ENCODE measurements around the gene GABRE.

The GABRE gene

DNA sequence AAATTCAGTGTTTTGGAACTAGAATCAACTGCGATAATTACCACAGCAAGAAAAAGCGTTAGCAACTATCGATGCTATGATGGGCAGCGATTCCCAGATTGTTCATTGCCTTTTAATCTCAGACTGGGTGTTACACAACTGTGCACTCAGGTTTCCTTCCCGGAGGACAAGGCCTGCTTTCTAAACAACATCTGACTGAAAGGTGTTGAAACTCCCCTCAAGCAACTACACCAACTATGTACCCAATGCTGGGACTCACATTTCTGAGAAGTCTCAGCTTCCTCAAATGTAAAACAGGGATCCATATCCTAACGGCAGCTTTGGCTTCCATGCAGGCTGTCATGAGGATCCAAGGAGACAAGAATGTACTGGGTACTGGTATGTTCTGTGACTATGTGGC is 8.2 kb downstream of the GABRE start:
- Histone ChIP-seq H3K27me3 (ENCODE audit: control insufficient read depth, insufficient read depth, low read length) (no peaks in the 10 kb centered on the region), H3K4me1 (ENCODE audit: control insufficient read depth, low read depth, low read length) (no peaks in the 10 kb centered on the region), H3K9ac (ENCODE audit: low read length) (no peak overlapping the region), H3K36me3 (ENCODE audit: control insufficient read depth, low read depth, low read length) (no peaks in the 10 kb centered on the region), H3K9me3 (ENCODE audit: control insufficient read depth, low read depth, low read length) (peaks cover 21% of the 10 kb centered on the region), H3K27ac (ENCODE audit: low read length) (no peak overlapping the region), H3K4me3 (ENCODE audit: low read length) (no peak overlapping the region)

DNA sequence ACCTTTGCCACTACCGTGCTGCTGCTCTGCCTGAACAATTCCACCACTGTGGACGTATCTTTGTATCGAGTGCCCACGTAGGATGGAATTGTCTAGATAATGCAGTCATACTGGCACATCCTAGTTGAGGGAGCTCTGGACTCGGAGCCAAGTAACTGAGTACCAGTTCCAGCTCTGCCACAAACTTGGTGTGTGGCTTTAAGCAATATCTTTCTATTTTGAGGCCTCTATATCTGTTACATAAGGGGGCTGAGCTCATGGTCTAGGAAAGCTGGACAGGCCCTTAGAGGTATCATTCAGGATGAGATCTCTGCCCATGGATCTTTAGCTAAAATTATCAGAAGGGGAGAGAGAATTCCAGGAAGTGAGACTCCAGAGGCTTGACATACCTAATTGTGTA is 12.4 kb downstream of the GABRE start:
- Histone ChIP-seq H3K9me3 (ENCODE audit: control insufficient read depth, low read depth, low read length) (peaks cover 18% of the 10 kb centered on the region), H3K36me3 (ENCODE audit: control insufficient read depth, low read depth, low read length) (no peaks in the 10 kb centered on the region), H3K4me1 (ENCODE audit: control insufficient read depth, low read depth, low read length) (no peaks in the 10 kb centered on the region), H3K9ac (ENCODE audit: low read length) (no peak overlapping the region), H3K27ac (ENCODE audit: low read length) (no peak overlapping the region), H3K4me3 (ENCODE audit: low read length) (no peak overlapping the region), H3K27me3 (ENCODE audit: control insufficient read depth, insufficient read depth, low read length) (no peaks in the 10 kb centered on the region)

DNA sequence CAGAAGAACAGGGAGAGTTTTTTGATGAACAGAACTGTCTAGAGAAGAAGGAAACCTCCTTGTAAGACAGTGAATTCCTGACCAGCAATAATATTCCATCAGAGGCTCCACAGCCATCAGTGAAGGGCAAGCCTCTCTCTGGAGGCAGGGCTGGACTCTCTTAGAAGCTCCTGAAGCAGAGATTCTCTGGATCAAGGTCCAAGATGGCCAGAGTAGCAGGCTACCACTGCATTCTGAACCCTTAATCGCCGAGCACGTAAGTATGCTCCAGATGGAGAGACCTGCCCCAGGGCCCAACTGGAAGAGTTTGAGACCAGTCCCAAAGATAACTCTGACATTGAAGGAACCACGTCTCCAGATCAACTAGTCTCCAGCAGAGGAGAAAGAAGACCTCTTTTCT is 16.4 kb downstream of the GABRE start:
- no peak overlapping the region for H3K4me3 ChIP-seq (ENCODE audit: low read length)
- no peak overlapping the region for H3K9ac ChIP-seq (ENCODE audit: low read length)
- no peak overlapping the region for H3K27ac ChIP-seq (ENCODE audit: low read length)
- peaks cover 11% of the 10 kb centered on the region for H3K9me3 ChIP-seq (ENCODE audit: control insufficient read depth, low read depth, low read length)
- H3K27me3 ChIP-seq (ENCODE audit: control insufficient read depth, insufficient read depth, low read length) = no peaks in the 10 kb centered on the region
- H3K4me1 ChIP-seq (ENCODE audit: control insufficient read depth, low read depth, low read length) = no peaks in the 10 kb centered on the region
- H3K36me3 ChIP-seq (ENCODE audit: control insufficient read depth, low read depth, low read length) = no peaks in the 10 kb centered on the region

DNA sequence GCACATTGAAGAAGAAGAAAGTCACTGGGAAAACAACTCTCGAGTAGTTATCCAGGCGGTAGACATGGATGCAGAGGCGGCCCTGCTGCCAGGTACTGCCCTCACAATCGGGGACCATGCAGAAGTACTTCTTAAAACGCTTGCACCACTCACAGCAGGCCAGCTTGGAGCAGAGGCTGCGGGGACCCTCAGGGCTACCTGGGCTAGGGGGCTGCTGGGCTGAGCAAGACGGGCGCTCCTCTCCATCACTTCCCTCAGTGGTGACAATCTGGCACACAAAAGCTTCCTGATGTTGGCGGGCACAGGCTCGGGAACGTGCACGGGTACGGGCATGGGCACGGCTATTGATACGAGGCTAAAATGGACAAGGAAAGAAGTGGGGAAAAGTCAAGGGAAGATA is 19.7 kb downstream of the GABRE start:
- H3K9me3 ChIP-seq (ENCODE audit: control insufficient read depth, low read depth, low read length) = peaks cover 15% of the 10 kb centered on the region
- no peak overlapping the region for H3K27ac ChIP-seq (ENCODE audit: low read length)
- H3K4me3 ChIP-seq (ENCODE audit: low read length) = no peak overlapping the region
- no peaks in the 10 kb centered on the region for H3K27me3 ChIP-seq (ENCODE audit: control insufficient read depth, insufficient read depth, low read length)
- H3K36me3 ChIP-seq (ENCODE audit: control insufficient read depth, low read depth, low read length) = no peaks in the 10 kb centered on the region
- H3K9ac ChIP-seq (ENCODE audit: low read length) = no peak overlapping the region
- no peaks in the 10 kb centered on the region for H3K4me1 ChIP-seq (ENCODE audit: control insufficient read depth, low read depth, low read length)

DNA sequence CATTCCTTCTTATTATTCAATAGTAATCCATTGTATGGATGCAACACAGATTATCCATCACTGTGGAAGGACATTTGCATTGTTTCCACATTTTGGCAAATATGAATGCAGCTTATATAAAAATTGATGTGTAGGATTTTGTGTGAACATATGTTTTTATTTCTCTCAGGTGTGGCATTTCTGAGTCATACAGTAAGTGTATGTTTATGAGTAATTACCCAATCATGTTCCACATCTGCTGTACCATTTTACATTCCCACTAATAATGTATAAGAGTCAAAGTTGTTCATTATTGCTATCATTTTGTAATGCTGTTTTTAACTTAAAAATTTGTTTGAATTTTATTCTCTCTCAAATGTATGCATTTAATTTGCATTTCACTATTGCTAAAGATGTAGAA is 36.3 kb downstream of the GABRE start:
- Histone ChIP-seq H3K36me3 (ENCODE audit: control insufficient read depth, low read depth, low read length) (no peaks in the 10 kb centered on the region), H3K27me3 (ENCODE audit: control insufficient read depth, insufficient read depth, low read length) (no peaks in the 10 kb centered on the region), H3K9me3 (ENCODE audit: control insufficient read depth, low read depth, low read length) (peaks cover 17% of the 10 kb centered on the region), H3K4me1 (ENCODE audit: control insufficient read depth, low read depth, low read length) (no peaks in the 10 kb centered on the region), H3K9ac (ENCODE audit: low read length) (no peak overlapping the region), H3K27ac (ENCODE audit: low read length) (no peak overlapping the region), H3K4me3 (ENCODE audit: low read length) (no peak overlapping the region)

DNA sequence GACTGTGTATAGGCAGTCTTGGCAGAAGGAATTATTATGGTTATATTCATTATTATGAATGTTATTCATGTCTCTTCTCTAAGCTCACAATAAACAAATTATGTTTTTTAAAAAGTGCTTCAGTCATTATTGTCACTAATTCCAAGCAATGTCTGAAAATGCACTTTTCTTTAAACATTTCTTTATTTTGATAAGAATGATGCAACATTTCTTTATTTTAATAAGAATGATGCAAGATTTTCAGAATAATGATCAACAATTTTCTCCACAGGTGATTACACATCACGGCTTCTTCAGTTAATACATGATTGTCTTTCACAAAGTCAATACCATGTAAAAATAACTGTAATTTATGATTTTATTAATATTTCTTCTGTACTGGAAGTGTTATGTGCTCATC is 39.1 kb downstream of the GABRE start:
- no peak overlapping the region for H3K27ac ChIP-seq (ENCODE audit: low read length)

DNA sequence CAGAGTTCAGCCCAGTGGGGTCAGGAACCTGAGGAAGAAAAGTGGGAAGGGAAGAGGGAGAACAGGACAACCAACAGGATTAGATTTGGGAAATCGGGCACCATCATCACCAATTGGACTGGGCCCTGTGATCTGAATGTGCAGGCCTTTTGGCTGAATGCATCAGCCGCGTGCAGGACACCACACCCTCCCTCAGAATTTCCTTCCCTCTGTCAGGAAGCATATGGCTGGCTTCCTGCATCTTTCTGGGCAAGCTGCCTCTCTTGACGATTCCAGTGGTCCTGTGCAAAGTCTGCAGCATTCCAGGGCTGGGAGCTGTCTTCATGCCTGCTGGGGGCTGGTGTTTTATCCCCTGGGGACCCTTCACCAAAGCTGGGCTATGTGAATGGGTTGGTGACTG is 45.4 kb downstream of the GABRE start:
- Histone ChIP-seq H3K9ac (ENCODE audit: low read length) (no peak overlapping the region), H3K4me3 (ENCODE audit: low read length) (no peak overlapping the region), H3K9me3 (ENCODE audit: control insufficient read depth, low read depth, low read length) (peaks cover 15% of the 10 kb centered on the region), H3K27ac (ENCODE audit: low read length) (no peak overlapping the region), H3K4me1 (ENCODE audit: control insufficient read depth, low read depth, low read length) (no peaks in the 10 kb centered on the region), H3K36me3 (ENCODE audit: control insufficient read depth, low read depth, low read length) (no peaks in the 10 kb centered on the region), H3K27me3 (ENCODE audit: control insufficient read depth, insufficient read depth, low read length) (no peaks in the 10 kb centered on the region)

More for the DNA sequence above, 39.1 kb downstream of the GABRE start:
- H3K4me1 ChIP-seq (ENCODE audit: control insufficient read depth, low read depth, low read length) = no peaks in the 10 kb centered on the region
- H3K36me3 ChIP-seq (ENCODE audit: control insufficient read depth, low read depth, low read length) = no peaks in the 10 kb centered on the region
- H3K9ac ChIP-seq (ENCODE audit: low read length) = no peak overlapping the region
- H3K27me3 ChIP-seq (ENCODE audit: control insufficient read depth, insufficient read depth, low read length) = no peaks in the 10 kb centered on the region
- peaks cover 8% of the 10 kb centered on the region for H3K9me3 ChIP-seq (ENCODE audit: control insufficient read depth, low read depth, low read length)
- H3K4me3 ChIP-seq (ENCODE audit: low read length) = no peak overlapping the region

DNA sequence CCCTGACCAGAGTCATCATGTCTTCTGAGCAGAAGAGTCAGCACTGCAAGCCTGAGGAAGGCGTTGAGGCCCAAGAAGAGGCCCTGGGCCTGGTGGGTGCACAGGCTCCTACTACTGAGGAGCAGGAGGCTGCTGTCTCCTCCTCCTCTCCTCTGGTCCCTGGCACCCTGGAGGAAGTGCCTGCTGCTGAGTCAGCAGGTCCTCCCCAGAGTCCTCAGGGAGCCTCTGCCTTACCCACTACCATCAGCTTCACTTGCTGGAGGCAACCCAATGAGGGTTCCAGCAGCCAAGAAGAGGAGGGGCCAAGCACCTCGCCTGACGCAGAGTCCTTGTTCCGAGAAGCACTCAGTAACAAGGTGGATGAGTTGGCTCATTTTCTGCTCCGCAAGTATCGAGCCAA is 50.8 kb downstream of the GABRE start:
- Histone ChIP-seq H3K4me1 (ENCODE audit: control insufficient read depth, low read depth, low read length) (no peaks in the 10 kb centered on the region), H3K9ac (ENCODE audit: low read length) (no peak overlapping the region), H3K36me3 (ENCODE audit: control insufficient read depth, low read depth, low read length) (no peaks in the 10 kb centered on the region), H3K27ac (ENCODE audit: low read length) (no peak overlapping the region), H3K4me3 (ENCODE audit: low read length) (no peak overlapping the region), H3K9me3 (ENCODE audit: control insufficient read depth, low read depth, low read length) (peaks cover 16% of the 10 kb centered on the region), H3K27me3 (ENCODE audit: control insufficient read depth, insufficient read depth, low read length) (no peaks in the 10 kb centered on the region)

DNA sequence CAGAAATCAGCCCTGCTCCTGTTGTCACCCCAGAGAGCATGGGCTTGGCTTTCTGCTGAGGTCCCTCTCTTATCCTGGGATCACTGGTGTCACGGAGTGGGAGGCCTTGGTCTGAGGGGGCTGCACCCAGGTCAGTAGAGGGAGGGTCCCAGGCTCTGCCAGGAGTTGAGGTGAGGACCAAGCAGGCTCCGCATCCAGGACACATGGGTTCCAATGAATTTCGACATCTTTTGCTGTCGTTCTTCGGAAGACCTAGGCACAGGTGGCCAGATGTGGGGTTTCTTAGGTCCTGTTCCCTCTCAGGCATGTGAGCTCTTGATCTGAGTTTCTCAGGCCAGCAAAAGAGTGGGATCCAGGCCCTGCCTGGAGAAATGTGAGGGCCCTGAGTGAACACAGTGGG is 51.8 kb downstream of the GABRE start:
- H3K27ac ChIP-seq (ENCODE audit: low read length) = no peak overlapping the region
- no peak overlapping the region for H3K9ac ChIP-seq (ENCODE audit: low read length)
- H3K36me3 ChIP-seq (ENCODE audit: control insufficient read depth, low read depth, low read length) = no peaks in the 10 kb centered on the region
- no peaks in the 10 kb centered on the region for H3K4me1 ChIP-seq (ENCODE audit: control insufficient read depth, low read depth, low read length)
- peaks cover 16% of the 10 kb centered on the region for H3K9me3 ChIP-seq (ENCODE audit: control insufficient read depth, low read depth, low read length)
- H3K4me3 ChIP-seq (ENCODE audit: low read length) = no peak overlapping the region
- H3K27me3 ChIP-seq (ENCODE audit: control insufficient read depth, insufficient read depth, low read length) = no peaks in the 10 kb centered on the region

DNA sequence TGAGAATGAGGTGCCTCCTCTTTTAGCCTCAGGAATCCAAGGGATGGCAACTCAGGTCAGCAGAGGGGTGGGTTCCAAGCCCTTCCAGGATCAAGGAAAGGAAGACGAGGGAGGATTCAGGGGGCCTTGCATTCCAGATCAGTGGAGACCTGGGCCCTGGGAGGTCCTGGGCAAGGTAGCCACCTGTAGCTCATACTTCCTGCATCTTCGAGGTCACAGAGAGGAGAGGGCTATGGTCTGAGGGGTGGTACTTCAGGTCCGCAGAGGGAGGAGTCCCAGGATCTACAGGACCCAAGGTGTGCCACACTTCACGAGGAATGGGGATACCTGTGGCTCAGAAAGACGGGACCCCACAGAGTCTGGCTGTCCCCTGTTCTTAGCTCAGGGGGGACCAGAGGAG is 52.6 kb downstream of the GABRE start:
- no peak overlapping the region for H3K27ac ChIP-seq (ENCODE audit: low read length)
- H3K9ac ChIP-seq (ENCODE audit: low read length) = no peak overlapping the region
- no peaks in the 10 kb centered on the region for H3K4me1 ChIP-seq (ENCODE audit: control insufficient read depth, low read depth, low read length)
- H3K36me3 ChIP-seq (ENCODE audit: control insufficient read depth, low read depth, low read length) = no peaks in the 10 kb centered on the region
- no peak overlapping the region for H3K4me3 ChIP-seq (ENCODE audit: low read length)
- no peaks in the 10 kb centered on the region for H3K27me3 ChIP-seq (ENCODE audit: control insufficient read depth, insufficient read depth, low read length)
- peaks cover 16% of the 10 kb centered on the region for H3K9me3 ChIP-seq (ENCODE audit: control insufficient read depth, low read depth, low read length)

DNA sequence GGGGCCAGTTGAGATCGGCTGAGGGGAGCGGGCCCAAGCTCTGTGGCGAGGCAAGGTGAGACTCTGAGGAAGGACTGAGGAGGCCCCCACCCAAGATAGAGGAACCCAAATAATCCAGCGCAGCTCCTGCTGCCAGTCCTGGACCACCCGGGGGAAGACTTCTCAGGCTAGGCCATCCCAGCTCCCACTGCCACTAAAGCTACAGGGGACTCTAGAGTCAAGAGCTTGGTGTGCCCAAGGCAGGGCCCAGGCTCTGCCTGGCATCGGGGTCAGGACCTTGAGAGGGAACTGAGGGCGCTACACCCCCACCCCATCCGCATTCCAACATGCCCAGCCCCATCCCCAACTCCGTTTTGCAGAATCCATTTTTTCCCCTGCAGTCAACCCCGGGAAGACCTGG is 53.2 kb downstream of the GABRE start:
- H3K9me3 ChIP-seq (ENCODE audit: control insufficient read depth, low read depth, low read length) = peaks cover 16% of the 10 kb centered on the region
- no peak overlapping the region for H3K4me3 ChIP-seq (ENCODE audit: low read length)
- no peaks in the 10 kb centered on the region for H3K4me1 ChIP-seq (ENCODE audit: control insufficient read depth, low read depth, low read length)
- no peak overlapping the region for H3K9ac ChIP-seq (ENCODE audit: low read length)
- H3K36me3 ChIP-seq (ENCODE audit: control insufficient read depth, low read depth, low read length) = no peaks in the 10 kb centered on the region
- no peak overlapping the region for H3K27ac ChIP-seq (ENCODE audit: low read length)
- H3K27me3 ChIP-seq (ENCODE audit: control insufficient read depth, insufficient read depth, low read length) = no peaks in the 10 kb centered on the region

DNA sequence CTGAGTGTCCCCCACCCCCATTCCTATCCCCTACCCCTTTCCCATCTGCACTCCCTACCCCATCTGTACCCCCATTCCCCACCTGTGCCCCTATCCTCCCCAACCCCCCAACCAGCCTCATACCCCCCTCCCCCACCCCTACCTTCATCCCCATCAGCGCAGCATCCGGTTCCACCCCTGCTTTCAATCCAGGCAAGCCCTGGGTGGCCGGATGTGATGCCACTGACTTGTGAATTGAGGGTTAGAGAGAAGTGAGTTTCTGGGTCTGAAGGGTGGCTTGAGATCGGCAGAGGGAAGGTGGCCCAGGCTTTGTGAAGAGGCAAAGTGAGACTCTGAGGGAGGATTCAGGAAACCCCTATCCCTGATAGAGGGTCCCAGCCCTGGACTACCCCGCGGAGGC is 53.9 kb downstream of the GABRE start:
- Histone ChIP-seq H3K27ac (ENCODE audit: low read length) (no peak overlapping the region), H3K36me3 (ENCODE audit: control insufficient read depth, low read depth, low read length) (no peaks in the 10 kb centered on the region), H3K27me3 (ENCODE audit: control insufficient read depth, insufficient read depth, low read length) (no peaks in the 10 kb centered on the region), H3K9me3 (ENCODE audit: control insufficient read depth, low read depth, low read length) (peaks cover 13% of the 10 kb centered on the region), H3K4me1 (ENCODE audit: control insufficient read depth, low read depth, low read length) (no peaks in the 10 kb centered on the region), H3K4me3 (ENCODE audit: low read length) (no peak overlapping the region), H3K9ac (ENCODE audit: low read length) (no peak overlapping the region)

All from iPS-18a (cell line).